A549 (cell line): ENCODE data around the gene GIT1.

Experiments
- BHLHE40 ChIP-seq: IDR thresholded peaks from 2 replicates; pipeline ENCODE4 v1.6.1; 2012; ENCODE audit warnings: low read depth, low read length, inconsistent platforms
- CEBPB ChIP-seq, 2 experiments: fragments of >200 bp in 1 of 2; sonication (Bioruptor Twin) in 1 of 2; formaldehyde crosslinking in 1 of 2; IDR thresholded peaks; 2 replicates each; pipeline ENCODE4 v1.6.1; 2012 to 2016
- CTCF ChIP-seq: fragments of >200 bp; sonication (Bioruptor Twin); formaldehyde crosslinking; IDR thresholded peaks from 3 replicates; pipeline ENCODE4 v1.5.1; 2016
- JUN ChIP-seq, 2 experiments: fragments of >200 bp; sonication (Bioruptor Twin); formaldehyde crosslinking; IDR thresholded peaks; 2 replicates in 1 of 2; 3 replicates in 1 of 2; pipeline ENCODE4 v1.6.1; 2016 to 2017
- TF ChIP-seq, protein P1 (sequence below): fragments of 200-600 bp; sonication (generic); IDR thresholded peaks from 2 replicates; pipeline ENCODE4 v1.6.1; 2016; ENCODE audit warnings: antibody characterized with exemption, mild to moderate bottlenecking, moderate library complexity

DNA sequence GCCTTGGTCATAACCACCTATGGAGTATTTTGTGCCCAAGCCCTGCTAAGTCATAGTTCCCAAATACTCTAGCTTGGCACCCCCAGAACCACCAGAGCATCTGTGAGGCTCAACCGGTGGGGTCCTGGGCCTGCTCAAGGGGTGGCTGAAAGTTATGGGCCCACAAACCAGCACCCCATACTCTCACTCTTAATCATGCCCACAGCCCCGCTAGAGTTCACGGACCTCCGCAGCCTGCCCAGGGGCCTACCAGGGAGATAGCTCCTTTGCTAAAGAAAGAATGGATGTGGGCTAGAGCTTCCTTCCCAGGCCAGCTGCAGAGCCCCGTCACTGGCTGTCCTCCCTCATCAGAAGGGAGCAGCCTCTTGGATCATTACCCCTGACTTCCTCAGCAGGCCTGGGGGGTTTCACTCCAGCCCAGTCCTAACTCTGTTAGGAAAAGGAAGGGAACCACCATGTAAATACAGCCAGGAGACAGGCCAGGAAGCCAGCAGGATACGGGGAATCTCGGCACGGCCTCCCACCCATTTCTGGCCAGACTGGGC lies 1.4 kb downstream of the GIT1 start:
- no peak for TF ChIP-seq JUN (IDR thresholded peaks at IDR 0.05)
- TF ChIP-seq, protein P1, sequence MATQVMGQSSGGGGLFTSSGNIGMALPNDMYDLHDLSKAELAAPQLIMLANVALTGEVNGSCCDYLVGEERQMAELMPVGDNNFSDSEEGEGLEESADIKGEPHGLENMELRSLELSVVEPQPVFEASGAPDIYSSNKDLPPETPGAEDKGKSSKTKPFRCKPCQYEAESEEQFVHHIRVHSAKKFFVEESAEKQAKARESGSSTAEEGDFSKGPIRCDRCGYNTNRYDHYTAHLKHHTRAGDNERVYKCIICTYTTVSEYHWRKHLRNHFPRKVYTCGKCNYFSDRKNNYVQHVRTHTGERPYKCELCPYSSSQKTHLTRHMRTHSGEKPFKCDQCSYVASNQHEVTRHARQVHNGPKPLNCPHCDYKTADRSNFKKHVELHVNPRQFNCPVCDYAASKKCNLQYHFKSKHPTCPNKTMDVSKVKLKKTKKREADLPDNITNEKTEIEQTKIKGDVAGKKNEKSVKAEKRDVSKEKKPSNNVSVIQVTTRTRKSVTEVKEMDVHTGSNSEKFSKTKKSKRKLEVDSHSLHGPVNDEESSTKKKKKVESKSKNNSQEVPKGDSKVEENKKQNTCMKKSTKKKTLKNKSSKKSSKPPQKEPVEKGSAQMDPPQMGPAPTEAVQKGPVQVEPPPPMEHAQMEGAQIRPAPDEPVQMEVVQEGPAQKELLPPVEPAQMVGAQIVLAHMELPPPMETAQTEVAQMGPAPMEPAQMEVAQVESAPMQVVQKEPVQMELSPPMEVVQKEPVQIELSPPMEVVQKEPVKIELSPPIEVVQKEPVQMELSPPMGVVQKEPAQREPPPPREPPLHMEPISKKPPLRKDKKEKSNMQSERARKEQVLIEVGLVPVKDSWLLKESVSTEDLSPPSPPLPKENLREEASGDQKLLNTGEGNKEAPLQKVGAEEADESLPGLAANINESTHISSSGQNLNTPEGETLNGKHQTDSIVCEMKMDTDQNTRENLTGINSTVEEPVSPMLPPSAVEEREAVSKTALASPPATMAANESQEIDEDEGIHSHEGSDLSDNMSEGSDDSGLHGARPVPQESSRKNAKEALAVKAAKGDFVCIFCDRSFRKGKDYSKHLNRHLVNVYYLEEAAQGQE, result no peak
- TF ChIP-seq CEBPB (IDR thresholded peaks at IDR 0.05), result no peak
- TF ChIP-seq CTCF, result no peak
- TF ChIP-seq BHLHE40, result no peak
